ENCODE measurements around the gene VEZF1. TPM values are rescaled to one million over a fixed set of nuclear protein-coding genes. Genes with fewer than 3 reads are reported as not detected.

Gene VEZF1
- total and polyA plus RNA-seq, 2 experiments from 2014 or later = 36.0 to 67.7 TPM

DNA sequence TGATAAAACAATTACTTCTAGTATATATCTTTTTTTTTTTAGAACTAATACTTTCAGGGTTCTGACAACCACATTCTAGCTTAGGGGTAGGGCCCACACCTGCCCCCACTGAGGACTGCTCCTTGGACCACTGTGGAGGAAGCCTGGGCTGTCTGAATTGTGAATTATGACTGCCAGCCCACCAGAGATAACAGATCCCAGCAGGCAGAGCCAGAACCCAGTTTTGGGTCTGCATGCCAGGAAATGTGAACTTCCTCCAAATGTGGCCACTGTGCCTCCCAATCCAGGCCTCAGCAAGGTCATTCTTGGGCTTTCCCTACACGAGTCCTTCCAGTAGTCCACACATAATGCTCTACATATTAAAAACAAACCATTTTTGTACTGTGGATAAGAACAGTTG, 15.9 kb downstream of the VEZF1 start (continued):
- TF ChIP-seq, protein P1, sequence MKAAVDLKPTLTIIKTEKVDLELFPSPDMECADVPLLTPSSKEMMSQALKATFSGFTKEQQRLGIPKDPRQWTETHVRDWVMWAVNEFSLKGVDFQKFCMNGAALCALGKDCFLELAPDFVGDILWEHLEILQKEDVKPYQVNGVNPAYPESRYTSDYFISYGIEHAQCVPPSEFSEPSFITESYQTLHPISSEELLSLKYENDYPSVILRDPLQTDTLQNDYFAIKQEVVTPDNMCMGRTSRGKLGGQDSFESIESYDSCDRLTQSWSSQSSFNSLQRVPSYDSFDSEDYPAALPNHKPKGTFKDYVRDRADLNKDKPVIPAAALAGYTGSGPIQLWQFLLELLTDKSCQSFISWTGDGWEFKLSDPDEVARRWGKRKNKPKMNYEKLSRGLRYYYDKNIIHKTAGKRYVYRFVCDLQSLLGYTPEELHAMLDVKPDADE (IDR thresholded peaks at IDR 0.05) = no peak
- TF ChIP-seq STAT1 (IDR thresholded peaks at IDR 0.05; ENCODE audit: unreplicated experiment) = no peak
- TF ChIP-seq EZH2 (IDR thresholded peaks at IDR 0.05; ENCODE audit: low read depth, unreplicated experiment) = no peak
- TF ChIP-seq, protein P2, sequence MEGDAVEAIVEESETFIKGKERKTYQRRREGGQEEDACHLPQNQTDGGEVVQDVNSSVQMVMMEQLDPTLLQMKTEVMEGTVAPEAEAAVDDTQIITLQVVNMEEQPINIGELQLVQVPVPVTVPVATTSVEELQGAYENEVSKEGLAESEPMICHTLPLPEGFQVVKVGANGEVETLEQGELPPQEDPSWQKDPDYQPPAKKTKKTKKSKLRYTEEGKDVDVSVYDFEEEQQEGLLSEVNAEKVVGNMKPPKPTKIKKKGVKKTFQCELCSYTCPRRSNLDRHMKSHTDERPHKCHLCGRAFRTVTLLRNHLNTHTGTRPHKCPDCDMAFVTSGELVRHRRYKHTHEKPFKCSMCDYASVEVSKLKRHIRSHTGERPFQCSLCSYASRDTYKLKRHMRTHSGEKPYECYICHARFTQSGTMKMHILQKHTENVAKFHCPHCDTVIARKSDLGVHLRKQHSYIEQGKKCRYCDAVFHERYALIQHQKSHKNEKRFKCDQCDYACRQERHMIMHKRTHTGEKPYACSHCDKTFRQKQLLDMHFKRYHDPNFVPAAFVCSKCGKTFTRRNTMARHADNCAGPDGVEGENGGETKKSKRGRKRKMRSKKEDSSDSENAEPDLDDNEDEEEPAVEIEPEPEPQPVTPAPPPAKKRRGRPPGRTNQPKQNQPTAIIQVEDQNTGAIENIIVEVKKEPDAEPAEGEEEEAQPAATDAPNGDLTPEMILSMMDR (conservative IDR thresholded peaks at IDR 0.05; ENCODE audit: low read depth in 2 of 2) = no peak
- TF ChIP-seq NANOG (IDR thresholded peaks at IDR 0.05; ENCODE audit: borderline replicate concordance) = no peak
- TF ChIP-seq EZH2phosphoT487 (IDR thresholded peaks at IDR 0.05; ENCODE audit: unreplicated experiment) = no peak
- no peak for TF ChIP-seq CREB1 (CRISPR knock-in tag; IDR thresholded peaks at IDR 0.05; ENCODE audit: low read depth)

DNA sequence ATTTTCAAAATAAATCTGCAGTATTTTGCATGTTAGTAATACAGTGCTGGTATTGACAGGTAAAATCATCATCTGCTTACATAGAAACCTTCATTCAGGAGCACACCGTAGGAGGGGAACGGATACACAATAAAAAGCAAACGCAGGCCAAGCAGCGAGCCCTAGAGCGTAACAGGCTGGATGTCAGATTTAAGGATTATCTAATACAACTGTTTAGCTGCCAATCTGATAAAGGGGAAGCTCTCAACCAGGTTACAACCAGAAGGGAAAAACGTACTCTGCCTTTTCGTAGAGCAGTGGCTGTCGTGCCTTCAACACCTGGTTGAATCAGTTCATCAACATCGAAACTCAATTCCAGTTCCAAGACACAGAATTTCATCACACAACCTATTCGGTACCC, 16.5 kb downstream of the VEZF1 start:
- Mint-ChIP-seq H3K4me3 (no peak overlapping the region), H3K27me3 (ENCODE audit: insufficient read depth, low read depth, poor library complexity) (peaks cover 3% of the 10 kb centered on the region), H3K27ac (no peak overlapping the region), H3K9me3 (no peaks in the 10 kb centered on the region), H3K4me1 (peaks cover 13% of the 10 kb centered on the region; the same call in 2 of the 3 replicates), H3K36me3 (ENCODE audit: low read depth) (peaks cover 29% of the 10 kb centered on the region)
- Histone ChIP-seq H3K9me2 (ENCODE audit: insufficient read depth) (no peaks in the 10 kb centered on the region), H4K20me1 (replicated peaks; ENCODE audit: insufficient read depth) (peaks cover 6% of the 10 kb centered on the region), H3K4me3 (no peak overlapping the region), H3K4me1 (ENCODE audit: insufficient read depth) (peaks cover 3% of the 10 kb centered on the region; the same call in 1 of the 2 replicates), H3K27ac (ENCODE audit: low read depth) (no peak overlapping the region), H3K4me2 (no peak overlapping the region), H3K79me2 (replicated peaks; ENCODE audit: insufficient read depth) (no peaks in the 10 kb centered on the region; the same call in 1 of the 2 replicates), H2AFZ (no peak overlapping the region), H3F3A (replicated peaks; ENCODE audit: low read depth) (0 out of 2 replicates have a peak, but pooled peaks cover 6% of the 10 kb centered on the region), H3K36me3 (ENCODE audit: insufficient read depth) (peaks cover 14% of the 10 kb centered on the region; the same call in 1 of the 2 replicates), H3K27me3 (ENCODE audit: insufficient read depth) (no peaks in the 10 kb centered on the region)
- no peak for DNase-seq (ENCODE audit: low spot score)
- no peak for ATAC-seq
- TF ChIP-seq EZH2 (IDR thresholded peaks at IDR 0.05; ENCODE audit: low read depth, unreplicated experiment) (no peak), JUNB (IDR thresholded peaks at IDR 0.05; ENCODE audit: unreplicated experiment) (no peak), EZH2phosphoT487 (IDR thresholded peaks at IDR 0.05; ENCODE audit: unreplicated experiment) (no peak), NANOG (IDR thresholded peaks at IDR 0.05; ENCODE audit: borderline replicate concordance) (no peak), ZNF114 (CRISPR knock-in tag; IDR thresholded peaks at IDR 0.05) (no peak), ZNF331 (CRISPR knock-in tag; IDR thresholded peaks at IDR 0.05; ENCODE audit: low read depth) (no peak), CREB1 (CRISPR knock-in tag; IDR thresholded peaks at IDR 0.05; ENCODE audit: low read depth) (no peak)
- TF ChIP-seq, protein P2 (conservative IDR thresholded peaks at IDR 0.05; ENCODE audit: low read depth in 2 of 2) = no peak
- TF ChIP-seq, protein P3, sequence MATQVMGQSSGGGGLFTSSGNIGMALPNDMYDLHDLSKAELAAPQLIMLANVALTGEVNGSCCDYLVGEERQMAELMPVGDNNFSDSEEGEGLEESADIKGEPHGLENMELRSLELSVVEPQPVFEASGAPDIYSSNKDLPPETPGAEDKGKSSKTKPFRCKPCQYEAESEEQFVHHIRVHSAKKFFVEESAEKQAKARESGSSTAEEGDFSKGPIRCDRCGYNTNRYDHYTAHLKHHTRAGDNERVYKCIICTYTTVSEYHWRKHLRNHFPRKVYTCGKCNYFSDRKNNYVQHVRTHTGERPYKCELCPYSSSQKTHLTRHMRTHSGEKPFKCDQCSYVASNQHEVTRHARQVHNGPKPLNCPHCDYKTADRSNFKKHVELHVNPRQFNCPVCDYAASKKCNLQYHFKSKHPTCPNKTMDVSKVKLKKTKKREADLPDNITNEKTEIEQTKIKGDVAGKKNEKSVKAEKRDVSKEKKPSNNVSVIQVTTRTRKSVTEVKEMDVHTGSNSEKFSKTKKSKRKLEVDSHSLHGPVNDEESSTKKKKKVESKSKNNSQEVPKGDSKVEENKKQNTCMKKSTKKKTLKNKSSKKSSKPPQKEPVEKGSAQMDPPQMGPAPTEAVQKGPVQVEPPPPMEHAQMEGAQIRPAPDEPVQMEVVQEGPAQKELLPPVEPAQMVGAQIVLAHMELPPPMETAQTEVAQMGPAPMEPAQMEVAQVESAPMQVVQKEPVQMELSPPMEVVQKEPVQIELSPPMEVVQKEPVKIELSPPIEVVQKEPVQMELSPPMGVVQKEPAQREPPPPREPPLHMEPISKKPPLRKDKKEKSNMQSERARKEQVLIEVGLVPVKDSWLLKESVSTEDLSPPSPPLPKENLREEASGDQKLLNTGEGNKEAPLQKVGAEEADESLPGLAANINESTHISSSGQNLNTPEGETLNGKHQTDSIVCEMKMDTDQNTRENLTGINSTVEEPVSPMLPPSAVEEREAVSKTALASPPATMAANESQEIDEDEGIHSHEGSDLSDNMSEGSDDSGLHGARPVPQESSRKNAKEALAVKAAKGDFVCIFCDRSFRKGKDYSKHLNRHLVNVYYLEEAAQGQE (IDR thresholded peaks at IDR 0.05; ENCODE audit: unreplicated experiment) = no peak
- TF ChIP-seq, protein P1 (IDR thresholded peaks at IDR 0.05) = no peak

Measured in GM23338 (cell line).